Smooth muscle cell (in vitro differentiated cells): ENCODE results near the gene TMPRSS11F. TPM values are rescaled to one million over a fixed set of nuclear protein-coding genes. Genes with fewer than 3 reads are reported as not detected.

Experiments
- DNase-seq: peaks from one replicate; lab custom pipeline; 2025; ENCODE audit not compliant: unreplicated experiment; lab: John Stamatoyannopoulos, UW
- H2AFZ ChIP-seq: fragments of 200-600 bp; sonication (generic); 2 replicates; pipeline ENCODE4 v1.6.0; 2016; ENCODE audit warnings: antibody characterized with exemption, low read depth, mild to moderate bottlenecking
- H3F3A ChIP-seq: fragments of 200-600 bp; sonication (generic); 2 replicates; pipeline ENCODE4 v1.6.0; 2017; ENCODE audit warnings: antibody characterized with exemption, low read depth
- H3K27ac ChIP-seq: fragments of 200-600 bp; sonication (generic); 2 replicates; pipeline ENCODE4 v1.5.1; 2016; ENCODE audit warnings: low read depth, mild to moderate bottlenecking
- H3K27me3 ChIP-seq: fragments of 200-600 bp; sonication (generic); 2 replicates; pipeline ENCODE4 v1.6.1; 2016; ENCODE audit warnings: low read depth, mild to moderate bottlenecking
- H3K36me3 ChIP-seq: fragments of 200-600 bp; sonication (generic); 2 replicates; pipeline ENCODE4 v1.5.1; 2016; ENCODE audit warnings: low read depth
- H3K4me1 ChIP-seq: fragments of 200-600 bp; sonication (generic); 2 replicates; pipeline ENCODE4 v1.5.1; 2016; ENCODE audit warnings: low read depth
- H3K4me2 ChIP-seq: fragments of 200-600 bp; sonication (generic); 2 replicates; pipeline ENCODE4 v1.6.0; 2016; ENCODE audit warnings: mild to moderate bottlenecking
- H3K4me3 ChIP-seq: fragments of 200-600 bp; sonication (generic); 2 replicates; pipeline ENCODE4 v1.5.1; 2016; ENCODE audit warnings: mild to moderate bottlenecking
- H3K79me2 ChIP-seq: fragments of 200-600 bp; sonication (generic); 2 replicates; pipeline ENCODE4 v1.6.0; 2016; ENCODE audit warnings: low read depth, mild to moderate bottlenecking
- H3K9ac ChIP-seq: fragments of 200-600 bp; sonication (generic); 2 replicates; pipeline ENCODE4 v1.6.0; 2016; ENCODE audit warnings: low read depth
- H3K9me3 ChIP-seq: fragments of 200-600 bp; sonication (generic); replicated peaks from 2 replicates; pipeline ENCODE4 v1.5.1; 2016; ENCODE audit warnings: low read depth
- H4K20me1 ChIP-seq: fragments of 200-600 bp; sonication (generic); 2 replicates; pipeline ENCODE4 v1.6.0; 2016; ENCODE audit warnings: low read depth
- WGBS: methylation state at CpG from one replicate; pipeline ENCODE4 v1.1.7; 2016; ENCODE audit warnings: low lambda C conversion rate; 5-methylcytosine and 5-hydroxymethylcytosine counted together
- polyA plus RNA-seq: library from polyadenylated mRNA; unstranded; fragments of >200 nt; fragmentation: Nextera tagmentation; extraction: Ambion mirVana; gene quantifications from 2 replicates; pipeline ENCODE4 v1.2.1, GENCODE V29; 2016
- total RNA-seq: library from RNA; depleted of rRNA; stranded (reverse); fragments of >200 nt; gene quantifications from 2 replicates; pipeline ENCODE4 v1.2.3, GENCODE V29; 2014
- TF ChIP-seq, protein P1 (sequence below): fragments of 200-600 bp; sonication (generic); IDR thresholded peaks from 2 replicates; pipeline ENCODE4 v1.5.1; 2017; ENCODE audit warnings: borderline replicate concordance, mild to moderate bottlenecking, antibody characterized with exemption; ENCODE audit not compliant: insufficient read depth, poor library complexity, severe bottlenecking

Gene TMPRSS11F
- total and polyA plus RNA-seq, 2 experiments from 2014 or later = 1.0 TPM; not detected in 1

DNA sequence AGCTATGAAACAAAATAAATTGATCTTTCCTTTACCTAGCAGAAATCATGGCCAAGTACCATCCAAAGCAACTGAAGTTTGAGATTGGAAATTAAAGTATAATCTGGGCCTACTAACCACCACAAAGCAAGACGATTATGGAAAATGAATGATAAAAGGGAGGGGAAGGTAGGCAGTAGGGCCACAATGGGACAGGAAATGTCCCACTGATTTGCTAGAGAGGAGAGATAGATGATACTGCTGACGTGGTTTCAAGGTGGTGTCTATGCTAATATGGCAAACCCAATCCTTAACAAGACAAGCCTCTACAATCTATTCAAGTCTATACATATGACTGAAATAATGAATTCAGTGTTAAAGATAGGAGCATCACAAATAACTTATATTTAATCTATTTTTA, 6.1 kb downstream of the TMPRSS11F start:
- WGBS = 88% methylated on average over 2 of the region's 2 CpGs
- Histone ChIP-seq H3K4me2 (no peak overlapping the region), H3F3A (no peaks in the 10 kb centered on the region), H3K36me3 (no peaks in the 10 kb centered on the region), H3K79me2 (no peaks in the 10 kb centered on the region), H3K4me3 (no peak overlapping the region), H2AFZ (no peak overlapping the region), H3K27ac (no peak overlapping the region), H3K9ac (no peak overlapping the region), H4K20me1 (no peaks in the 10 kb centered on the region), H3K4me1 (no peaks in the 10 kb centered on the region), H3K9me3 (no peaks in the 10 kb centered on the region), H3K27me3 (no peaks in the 10 kb centered on the region)
- TF ChIP-seq, protein P1, sequence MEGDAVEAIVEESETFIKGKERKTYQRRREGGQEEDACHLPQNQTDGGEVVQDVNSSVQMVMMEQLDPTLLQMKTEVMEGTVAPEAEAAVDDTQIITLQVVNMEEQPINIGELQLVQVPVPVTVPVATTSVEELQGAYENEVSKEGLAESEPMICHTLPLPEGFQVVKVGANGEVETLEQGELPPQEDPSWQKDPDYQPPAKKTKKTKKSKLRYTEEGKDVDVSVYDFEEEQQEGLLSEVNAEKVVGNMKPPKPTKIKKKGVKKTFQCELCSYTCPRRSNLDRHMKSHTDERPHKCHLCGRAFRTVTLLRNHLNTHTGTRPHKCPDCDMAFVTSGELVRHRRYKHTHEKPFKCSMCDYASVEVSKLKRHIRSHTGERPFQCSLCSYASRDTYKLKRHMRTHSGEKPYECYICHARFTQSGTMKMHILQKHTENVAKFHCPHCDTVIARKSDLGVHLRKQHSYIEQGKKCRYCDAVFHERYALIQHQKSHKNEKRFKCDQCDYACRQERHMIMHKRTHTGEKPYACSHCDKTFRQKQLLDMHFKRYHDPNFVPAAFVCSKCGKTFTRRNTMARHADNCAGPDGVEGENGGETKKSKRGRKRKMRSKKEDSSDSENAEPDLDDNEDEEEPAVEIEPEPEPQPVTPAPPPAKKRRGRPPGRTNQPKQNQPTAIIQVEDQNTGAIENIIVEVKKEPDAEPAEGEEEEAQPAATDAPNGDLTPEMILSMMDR = no peak
- no peak for DNase-seq

DNA sequence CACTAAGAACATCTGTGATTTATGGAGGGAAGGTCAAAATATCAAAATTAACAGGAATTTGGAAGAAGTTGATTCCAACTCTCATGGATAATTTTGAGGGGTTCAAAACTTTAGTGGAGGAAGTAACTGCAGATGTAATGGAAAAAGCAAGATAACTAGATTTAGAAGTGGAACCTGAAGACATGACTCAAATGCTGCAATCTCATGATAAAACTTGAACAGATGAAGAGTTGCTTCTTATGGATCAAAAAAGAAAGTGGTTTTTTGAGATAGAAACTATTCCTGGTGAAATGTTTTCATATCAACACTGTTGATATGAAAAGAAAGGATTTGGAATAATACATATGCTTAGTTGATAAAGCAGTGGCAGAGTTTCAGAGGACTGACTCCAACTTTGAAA, 9.7 kb downstream of the TMPRSS11F start:
- no peaks in the 10 kb centered on the region for H3K4me1 ChIP-seq
- H4K20me1 ChIP-seq = no peaks in the 10 kb centered on the region
- no peak overlapping the region for H3K9ac ChIP-seq
- no peak overlapping the region for H3K27ac ChIP-seq
- no peak for DNase-seq
- peaks cover 6% of the 10 kb centered on the region for H3K36me3 ChIP-seq
- H3K4me2 ChIP-seq = no peak overlapping the region
- H3K9me3 ChIP-seq = no peaks in the 10 kb centered on the region
- no peak overlapping the region for H3K4me3 ChIP-seq
- H3F3A ChIP-seq = no peaks in the 10 kb centered on the region
- TF ChIP-seq, protein P1 = no peak
- H2AFZ ChIP-seq = no peak overlapping the region
- no peaks in the 10 kb centered on the region for H3K27me3 ChIP-seq
- H3K79me2 ChIP-seq = no peaks in the 10 kb centered on the region

DNA sequence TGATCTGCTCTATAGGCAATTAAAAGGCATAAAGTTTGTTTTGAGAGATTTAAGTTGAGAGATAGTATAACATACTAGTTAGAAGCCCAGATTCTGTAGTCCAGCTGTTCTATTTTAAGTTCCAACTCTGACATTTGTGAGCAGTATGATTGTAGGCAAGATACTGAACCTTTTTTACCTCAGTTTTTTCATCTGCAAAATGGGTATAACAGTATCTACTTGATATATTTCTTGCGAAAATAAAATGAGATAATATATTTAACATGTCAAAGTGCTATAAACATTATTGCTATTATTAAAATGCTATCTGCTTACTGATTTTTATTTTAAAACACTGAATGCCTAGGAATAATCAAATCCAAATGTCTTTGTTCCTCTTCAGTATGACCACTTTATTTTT, 19.2 kb downstream of the TMPRSS11F start:
- Histone ChIP-seq H3K4me3 (no peak overlapping the region), H3K4me1 (no peaks in the 10 kb centered on the region), H3K4me2 (no peak overlapping the region), H3K9ac (no peak overlapping the region), H3K79me2 (no peaks in the 10 kb centered on the region), H3F3A (no peaks in the 10 kb centered on the region), H4K20me1 (no peaks in the 10 kb centered on the region), H3K36me3 (no peaks in the 10 kb centered on the region), H3K27ac (no peak overlapping the region), H2AFZ (no peak overlapping the region), H3K9me3 (no peaks in the 10 kb centered on the region), H3K27me3 (no peaks in the 10 kb centered on the region)
- 93% methylated on average over 1 of the region's 1 CpG for WGBS
- no peak for DNase-seq
- TF ChIP-seq, protein P1 = no peak

DNA sequence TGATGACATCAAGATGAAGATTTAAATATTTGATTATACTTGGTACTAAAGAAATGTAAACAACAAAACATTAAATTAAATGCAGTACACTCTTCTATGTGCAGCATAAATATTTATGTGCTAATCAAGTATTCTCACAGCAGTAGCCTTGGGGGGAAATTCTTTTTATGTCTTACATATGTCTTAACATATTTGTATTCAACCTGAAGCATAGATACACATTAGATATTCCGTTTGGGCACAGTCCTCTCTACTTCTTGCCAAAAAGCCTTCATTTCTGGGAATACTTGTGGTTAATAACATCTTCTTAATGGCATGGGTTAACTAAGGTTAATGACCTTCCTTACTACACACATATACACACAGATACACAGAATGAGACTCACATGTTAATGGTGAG, 19.8 kb downstream of the TMPRSS11F start:
- no peak overlapping the region for H3K4me3 ChIP-seq

More for the DNA sequence above, 19.8 kb downstream of the TMPRSS11F start:
- TF ChIP-seq, protein P1 = no peak
- DNase-seq = no peak
- H3F3A ChIP-seq = no peaks in the 10 kb centered on the region
- H3K27me3 ChIP-seq = no peaks in the 10 kb centered on the region
- no peak overlapping the region for H2AFZ ChIP-seq
- no peak overlapping the region for H3K9ac ChIP-seq
- no peaks in the 10 kb centered on the region for H3K79me2 ChIP-seq
- no peaks in the 10 kb centered on the region for H3K36me3 ChIP-seq
- no peaks in the 10 kb centered on the region for H3K4me1 ChIP-seq
- no peaks in the 10 kb centered on the region for H4K20me1 ChIP-seq
- H3K9me3 ChIP-seq = no peaks in the 10 kb centered on the region
- 74% methylated on average over 1 of the region's 1 CpG for WGBS
- no peak overlapping the region for H3K4me2 ChIP-seq
- H3K27ac ChIP-seq = no peak overlapping the region
